HepG2 (cell line): Measurements from ENCODE around the gene GATAD2B. TPM values are rescaled to one million over a fixed set of nuclear protein-coding genes. Genes with fewer than 3 reads are reported as not detected.

Experiments used
- BCL6 ChIP-seq: IDR thresholded peaks from 2 replicates; pipeline ENCODE4 v1.6.1; 2016; ENCODE audit warnings: missing genetic modification reagents, missing compliant biosample characterization
- EEA1 ChIP-seq: sonication (generic); formaldehyde crosslinking; IDR thresholded peaks from 2 replicates; pipeline ENCODE4 v1.5.1; 2020; ENCODE audit warnings: mild to moderate bottlenecking, missing genetic modification reagents, borderline replicate concordance
- GATAD1 ChIP-seq: IDR thresholded peaks from 2 replicates; pipeline ENCODE4 v1.6.1; 2016; ENCODE audit warnings: missing genetic modification reagents, missing compliant biosample characterization
- HIVEP1 ChIP-seq: sonication (generic); formaldehyde crosslinking; IDR thresholded peaks from 2 replicates; pipeline ENCODE4 v1.4.0; 2020; ENCODE audit warnings: mild to moderate bottlenecking, missing genetic modification reagents
- HMGA1 ChIP-seq: sonication (generic); formaldehyde crosslinking; conservative IDR thresholded peaks from 2 replicates; pipeline ENCODE4 v1.4.0; 2020; ENCODE audit warnings: missing genetic modification reagents
- HNF1B ChIP-seq: sonication (generic); formaldehyde crosslinking; IDR thresholded peaks from 2 replicates; pipeline ENCODE4 v1.5.1; 2020; ENCODE audit warnings: mild to moderate bottlenecking, moderate library complexity, missing genetic modification reagents
- IRF2 ChIP-seq: IDR thresholded peaks from 2 replicates; pipeline ENCODE4 v1.6.1; 2018; ENCODE audit warnings: missing genetic modification reagents, missing compliant biosample characterization
- KDM5A ChIP-seq: fragments of 200-600 bp; sonication (generic); IDR thresholded peaks from 2 replicates; pipeline ENCODE4 v1.7.0; 2018; ENCODE audit warnings: antibody characterized with exemption, mild to moderate bottlenecking, low read length, borderline replicate concordance
- KDM5B ChIP-seq: sonication (generic); formaldehyde crosslinking; IDR thresholded peaks from 2 replicates; pipeline ENCODE4 v1.4.0; 2020; ENCODE audit warnings: missing genetic modification reagents, mild to moderate bottlenecking, borderline replicate concordance
- KLF15 ChIP-seq: sonication (generic); formaldehyde crosslinking; IDR thresholded peaks from 2 replicates; pipeline ENCODE4 v1.8.1; 2023; ENCODE audit warnings: borderline replicate concordance, mild to moderate bottlenecking, inconsistent platforms, missing genetic modification reagents, mixed read lengths
- NBN ChIP-seq: fragments of 450-650 bp; conservative IDR thresholded peaks from 2 replicates; pipeline ENCODE4 v1.6.1; 2017
- SRY ChIP-seq: sonication (generic); formaldehyde crosslinking; IDR thresholded peaks from 2 replicates; pipeline ENCODE4 v1.8.0; 2022; ENCODE audit warnings: mild to moderate bottlenecking, missing genetic modification reagents
- TEAD2 ChIP-seq: sonication (generic); formaldehyde crosslinking; IDR thresholded peaks from 2 replicates; pipeline ENCODE4 v1.9.0; 2021; ENCODE audit warnings: missing genetic modification reagents
- THAP11 ChIP-seq: IDR thresholded peaks from 2 replicates; pipeline ENCODE4 v1.6.1; 2016; ENCODE audit warnings: missing biosample characterization, missing genetic modification reagents
- ZFP41 ChIP-seq: sonication (generic); formaldehyde crosslinking; IDR thresholded peaks from 2 replicates; pipeline ENCODE4 v1.4.0; 2020; ENCODE audit warnings: mild to moderate bottlenecking, missing genetic modification reagents, borderline replicate concordance
- ZFP82 ChIP-seq: sonication (generic); formaldehyde crosslinking; IDR thresholded peaks from 2 replicates; pipeline ENCODE4 v1.5.1; 2020; ENCODE audit warnings: mild to moderate bottlenecking, missing genetic modification reagents, borderline replicate concordance
- ZFY ChIP-seq: sonication (generic); formaldehyde crosslinking; IDR thresholded peaks from 2 replicates; pipeline ENCODE4 v1.4.0; 2020; ENCODE audit warnings: missing genetic modification reagents
- ZNF274 ChIP-seq: sonication (generic); formaldehyde crosslinking; IDR thresholded peaks from 2 replicates; pipeline ENCODE4 v1.5.1; 2020; ENCODE audit warnings: mild to moderate bottlenecking, missing genetic modification reagents
- ZNF564 ChIP-seq: sonication (generic); formaldehyde crosslinking; IDR thresholded peaks from 2 replicates; pipeline ENCODE4 v1.8.1; 2023; ENCODE audit warnings: mild to moderate bottlenecking, missing genetic modification reagents
- ZNF589 ChIP-seq: sonication (generic); formaldehyde crosslinking; conservative IDR thresholded peaks from 2 replicates; pipeline ENCODE4 v1.8.0; 2022; ENCODE audit warnings: mild to moderate bottlenecking, moderate library complexity, missing genetic modification reagents
- ZNF615 ChIP-seq: sonication (generic); formaldehyde crosslinking; IDR thresholded peaks from 2 replicates; pipeline ENCODE4 v1.5.0; 2020; ENCODE audit warnings: mild to moderate bottlenecking, missing genetic modification reagents, borderline replicate concordance
- ZNF724P ChIP-seq: sonication (generic); formaldehyde crosslinking; IDR thresholded peaks from 2 replicates; pipeline ENCODE4 v1.8.0; 2022; ENCODE audit warnings: missing genetic modification reagents, borderline replicate concordance
- ZNF772 ChIP-seq: sonication (generic); formaldehyde crosslinking; IDR thresholded peaks from 2 replicates; pipeline ENCODE4 v1.5.0; 2020; ENCODE audit warnings: mild to moderate bottlenecking, missing genetic modification reagents
- ZNF788 ChIP-seq: sonication (generic); formaldehyde crosslinking; IDR thresholded peaks from 2 replicates; pipeline ENCODE4 v1.5.0; 2020; ENCODE audit warnings: mild to moderate bottlenecking, missing genetic modification reagents, borderline replicate concordance
- polyA plus RNA-seq, 8 experiments: library from polyadenylated mRNA; depleted of rRNA in 3 of 8; stranded (reverse) in 7 of 8; unstranded in 1 of 8; fragments of >200 nt; fragmentation: Illumina TruSeq in 4 of 8; extraction: Trizol in 4 of 8; gene quantifications; 2 replicates each; pipeline versions ENCODE4 v1.2.1 to v1.2.3, GENCODE V29; 2011 to 2016; ENCODE audit warnings: low read depth in 4 of 8, missing spikeins in 1 of 8, mixed read lengths in 1 of 8; ENCODE audit not compliant: insufficient read depth in 1 of 8
- total RNA-seq, 5 experiments: library from RNA; depleted of rRNA; stranded (reverse); fragments of >200 nt; fragmentation: Illumina TruSeq; extraction: Trizol; gene quantifications; 2 replicates each; pipeline ENCODE4 v1.2.3, GENCODE V29; 2016; ENCODE audit warnings: low read depth in 1 of 5
- TF ChIP-seq, protein P1 (sequence below): sonication (generic); formaldehyde crosslinking; IDR thresholded peaks from 2 replicates; pipeline ENCODE4 v1.4.0; 2020; ENCODE audit warnings: missing genetic modification reagents, mild to moderate bottlenecking, borderline replicate concordance
- TF ChIP-seq, protein P2 (sequence below): sonication (generic); formaldehyde crosslinking; conservative IDR thresholded peaks from 2 replicates; pipeline ENCODE4 v1.8.0; 2022; ENCODE audit warnings: low read depth, missing genetic modification reagents

The GATAD2B gene
- total and polyA plus RNA-seq, 2 of the 13 experiments (the other 11 are each of a cell fraction or from before 2014, with no cell fraction given) = 3.2 to 5.2 TPM

GRCh38 chr1:153963850-153964331, 41.1 kb upstream of the GATAD2B start (continued):
- TF ChIP-seq HNF1B (CRISPR knock-in tag) (0 out of 2 replicates have a peak, but pooled peaks have one; percentile 8), ZNF274 (CRISPR knock-in tag) (no peak), ZNF564 (0 out of 2 replicates have a peak, but pooled peaks have one; percentile 64), BCL6 (CRISPR knock-in tag) (peak; percentile 75), KDM5B (CRISPR knock-in tag) (peak; percentile 21; the same call in 1 of the 2 replicates), KLF15 (CRISPR knock-in tag) (no peak), ZNF615 (CRISPR knock-in tag) (no peak), HMGA1 (CRISPR knock-in tag) (no peak), ZFY (CRISPR knock-in tag) (no peak), EEA1 (CRISPR knock-in tag) (no peak), TEAD2 (CRISPR knock-in tag) (no peak), ZNF788 (CRISPR knock-in tag) (0 out of 2 replicates have a peak, but pooled peaks have one; percentile 42), GATAD1 (CRISPR knock-in tag) (0 out of 2 replicates have a peak, but pooled peaks have one; percentile 3), ZFP41 (CRISPR knock-in tag) (no peak), IRF2 (CRISPR knock-in tag) (0 out of 2 replicates have a peak, but pooled peaks have one; percentile 2), HIVEP1 (CRISPR knock-in tag) (peak; percentile 8; the same call in 1 of the 2 replicates), KDM5A (0 out of 2 replicates have a peak, but pooled peaks have one; percentile 33), ZNF724P (CRISPR knock-in tag) (no peak), ZNF589 (CRISPR knock-in tag) (no peak), THAP11 (no peak), SRY (0 out of 2 replicates have a peak, but pooled peaks have one; percentile 26), ZFP82 (no peak), NBN (no peak), ZNF772 (CRISPR knock-in tag) (peak; percentile 78)
- TF ChIP-seq, protein P1, sequence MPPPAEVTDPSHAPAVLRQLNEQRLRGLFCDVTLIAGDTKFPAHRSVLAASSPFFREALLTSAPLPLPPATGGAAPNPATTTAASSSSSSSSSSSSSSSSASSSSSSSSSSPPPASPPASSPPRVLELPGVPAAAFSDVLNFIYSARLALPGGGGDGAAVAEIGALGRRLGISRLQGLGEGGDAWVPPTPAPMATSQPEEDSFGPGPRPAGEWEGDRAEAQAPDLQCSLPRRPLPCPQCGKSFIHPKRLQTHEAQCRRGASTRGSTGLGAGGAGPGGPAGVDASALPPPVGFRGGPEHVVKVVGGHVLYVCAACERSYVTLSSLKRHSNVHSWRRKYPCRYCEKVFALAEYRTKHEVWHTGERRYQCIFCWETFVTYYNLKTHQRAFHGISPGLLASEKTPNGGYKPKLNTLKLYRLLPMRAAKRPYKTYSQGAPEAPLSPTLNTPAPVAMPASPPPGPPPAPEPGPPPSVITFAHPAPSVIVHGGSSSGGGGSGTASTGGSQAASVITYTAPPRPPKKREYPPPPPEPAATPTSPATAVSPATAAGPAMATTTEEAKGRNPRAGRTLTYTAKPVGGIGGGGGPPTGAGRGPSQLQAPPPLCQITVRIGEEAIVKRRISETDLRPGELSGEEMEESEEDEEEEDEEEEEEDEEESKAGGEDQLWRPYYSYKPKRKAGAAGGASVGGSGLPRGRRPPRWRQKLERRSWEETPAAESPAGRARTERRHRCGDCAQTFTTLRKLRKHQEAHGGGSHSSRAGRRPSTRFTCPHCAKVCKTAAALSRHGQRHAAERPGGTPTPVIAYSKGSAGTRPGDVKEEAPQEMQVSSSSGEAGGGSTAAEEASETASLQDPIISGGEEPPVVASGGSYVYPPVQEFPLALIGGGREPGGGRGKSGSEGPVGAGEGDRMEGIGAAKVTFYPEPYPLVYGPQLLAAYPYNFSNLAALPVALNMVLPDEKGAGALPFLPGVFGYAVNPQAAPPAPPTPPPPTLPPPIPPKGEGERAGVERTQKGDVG (CRISPR knock-in tag) = no peak
- TF ChIP-seq, protein P2, sequence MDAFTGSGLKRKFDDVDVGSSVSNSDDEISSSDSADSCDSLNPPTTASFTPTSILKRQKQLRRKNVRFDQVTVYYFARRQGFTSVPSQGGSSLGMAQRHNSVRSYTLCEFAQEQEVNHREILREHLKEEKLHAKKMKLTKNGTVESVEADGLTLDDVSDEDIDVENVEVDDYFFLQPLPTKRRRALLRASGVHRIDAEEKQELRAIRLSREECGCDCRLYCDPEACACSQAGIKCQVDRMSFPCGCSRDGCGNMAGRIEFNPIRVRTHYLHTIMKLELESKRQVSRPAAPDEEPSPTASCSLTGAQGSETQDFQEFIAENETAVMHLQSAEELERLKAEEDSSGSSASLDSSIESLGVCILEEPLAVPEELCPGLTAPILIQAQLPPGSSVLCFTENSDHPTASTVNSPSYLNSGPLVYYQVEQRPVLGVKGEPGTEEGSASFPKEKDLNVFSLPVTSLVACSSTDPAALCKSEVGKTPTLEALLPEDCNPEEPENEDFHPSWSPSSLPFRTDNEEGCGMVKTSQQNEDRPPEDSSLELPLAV (CRISPR knock-in tag) = no peak
